KMS-11 (cell line): ENCODE results near the gene DNAJB8.

ENCODE experiments used
- H2AFZ ChIP-seq: fragments of 200-600 bp; sonication (generic); 2 replicates; pipeline ENCODE4 v1.6.1; 2016; ENCODE audit warnings: antibody characterized with exemption, mixed run types, low read depth
- H3K27ac ChIP-seq: fragments of 200-600 bp; sonication (generic); 2 replicates; pipeline ENCODE4 v1.6.1; 2016; ENCODE audit warnings: mild to moderate bottlenecking, mixed run types
- H3K27me3 ChIP-seq: fragments of 200-600 bp; sonication (generic); 2 replicates; pipeline ENCODE4 v1.6.1; 2017; ENCODE audit warnings: mild to moderate bottlenecking, low read depth, mixed run types, moderate library complexity; ENCODE audit not compliant: insufficient read depth
- H3K36me3 ChIP-seq: fragments of 200-600 bp; sonication (generic); 2 replicates; pipeline ENCODE4 v1.6.1; 2017; ENCODE audit warnings: mild to moderate bottlenecking, mixed run types; ENCODE audit not compliant: insufficient read depth
- H3K4me1 ChIP-seq: fragments of 200-600 bp; sonication (generic); 2 replicates; pipeline ENCODE4 v1.6.1; 2016; ENCODE audit warnings: mild to moderate bottlenecking, low read depth, mixed run types; ENCODE audit not compliant: poor library complexity, severe bottlenecking
- H3K4me2 ChIP-seq: fragments of 200-600 bp; sonication (generic); 2 replicates; pipeline ENCODE4 v1.7.0; 2016; ENCODE audit warnings: mild to moderate bottlenecking, mixed run types
- H3K4me3 ChIP-seq: fragments of 200-600 bp; sonication (generic); IDR thresholded peaks from 2 replicates; pipeline ENCODE4 v1.6.1; 2017; ENCODE audit warnings: low read depth, low read length, mixed read lengths; ENCODE audit not compliant: insufficient read depth
- H3K79me2 ChIP-seq: fragments of 200-600 bp; sonication (generic); 2 replicates; pipeline ENCODE4 v1.6.1; 2016; ENCODE audit warnings: low read depth, mixed run types; ENCODE audit not compliant: insufficient read depth
- H3K9ac ChIP-seq: fragments of 200-600 bp; sonication (generic); 2 replicates; pipeline ENCODE4 v1.6.1; 2016; ENCODE audit warnings: mild to moderate bottlenecking, mixed run types
- H4K20me1 ChIP-seq: fragments of 200-600 bp; sonication (generic); 2 replicates; pipeline ENCODE4 v1.6.1; 2016; ENCODE audit warnings: mild to moderate bottlenecking, mixed run types; ENCODE audit not compliant: insufficient read depth
- CTCF ChIP-seq: fragments of 200-600 bp; sonication (generic); conservative IDR thresholded peaks from 2 replicates; pipeline ENCODE4 v1.6.1; 2017; ENCODE audit warnings: low read depth, mild to moderate bottlenecking, antibody characterized with exemption, low read length, moderate library complexity, mixed read lengths

DNAJB8 gene

GRCh38 chr3:128478576-128479506 lies 12.2 kb upstream of the DNAJB8 start:
- Histone ChIP-seq H3K36me3 (no peaks in the 10 kb centered on the region), H3K9ac (no peak overlapping the region), H4K20me1 (no peaks in the 10 kb centered on the region), H3K79me2 (no peaks in the 10 kb centered on the region), H3K4me3 (no peak overlapping the region), H3K4me2 (no peak overlapping the region), H3K27ac (no peak overlapping the region), H2AFZ (no peak overlapping the region), H3K27me3 (peaks cover 76% of the 10 kb centered on the region), H3K4me1 (no peaks in the 10 kb centered on the region)
- no peak for TF ChIP-seq CTCF

- H3K27me3 ChIP-seq, result peaks cover 56% of the 10 kb centered on the region
- H3K4me1 ChIP-seq, result no peaks in the 10 kb centered on the region
Observed at GRCh38 chr3:128476659-128477058, 10.0 kb upstream of the DNAJB8 start.

GRCh38 chr3:128475355-128475754 lies 8.7 kb upstream of the DNAJB8 start:
- H2AFZ ChIP-seq, result no peak overlapping the region
- no peaks in the 10 kb centered on the region for H3K79me2 ChIP-seq
- no peak overlapping the region for H3K27ac ChIP-seq
- no peaks in the 10 kb centered on the region for H3K4me1 ChIP-seq
- H3K9ac ChIP-seq, result no peak overlapping the region
- H3K4me2 ChIP-seq, result no peak overlapping the region
- H4K20me1 ChIP-seq, result no peaks in the 10 kb centered on the region
- TF ChIP-seq CTCF, result no peak
- peaks cover 51% of the 10 kb centered on the region for H3K27me3 ChIP-seq
- H3K4me3 ChIP-seq, result no peak overlapping the region
- H3K36me3 ChIP-seq, result no peaks in the 10 kb centered on the region

More at GRCh38 chr3:128476659-128477058, 10.0 kb upstream of the DNAJB8 start:
- no peak overlapping the region for H3K27ac ChIP-seq
- H3K9ac ChIP-seq, result no peak overlapping the region
- TF ChIP-seq CTCF, result no peak
- no peak overlapping the region for H2AFZ ChIP-seq
- H3K79me2 ChIP-seq, result no peaks in the 10 kb centered on the region
- no peak overlapping the region for H3K4me3 ChIP-seq
- H3K36me3 ChIP-seq, result no peaks in the 10 kb centered on the region
- H3K4me2 ChIP-seq, result no peak overlapping the region
- no peaks in the 10 kb centered on the region for H4K20me1 ChIP-seq

- no peak overlapping the region for H3K4me3 ChIP-seq
- H4K20me1 ChIP-seq, result no peaks in the 10 kb centered on the region
- H3K79me2 ChIP-seq, result no peaks in the 10 kb centered on the region
- H3K4me2 ChIP-seq, result no peak overlapping the region
- H3K27ac ChIP-seq, result no peak overlapping the region
- H3K27me3 ChIP-seq, result peaks cover 43% of the 10 kb centered on the region
- TF ChIP-seq CTCF, result no peak
- no peaks in the 10 kb centered on the region for H3K36me3 ChIP-seq
- no peak overlapping the region for H2AFZ ChIP-seq
- H3K4me1 ChIP-seq, result no peaks in the 10 kb centered on the region
- H3K9ac ChIP-seq, result no peak overlapping the region
Observed at GRCh38 chr3:128473737-128474136, 7.0 kb upstream of the DNAJB8 start.
